GM12878 (cell line): ENCODE data around the gene ACTMAP. TPM values are rescaled to one million over a fixed set of nuclear protein-coding genes. Genes with fewer than 3 reads are reported as not detected.
A peak's percentile ranks its signal among the peaks of the same experiment; 100 is the strongest.

Experiments used
- BCLAF1 ChIP-seq: fragments of 450-650 bp; IDR thresholded peaks from 2 replicates; pipeline ENCODE4 v1.6.1; 2017; ENCODE audit warnings: antibody characterized with exemption, mild to moderate bottlenecking, moderate library complexity
- BHLHE40 ChIP-seq, 2 experiments: fragments of 450-650 bp in 1 of 2; IDR thresholded peaks; 2 replicates each; pipeline ENCODE4 v1.6.1; 2011 to 2017; ENCODE audit warnings: low read depth in 2 of 2, borderline replicate concordance in 1 of 2, improper control_type of control experiment in 1 of 2, low read length in 1 of 2, mild to moderate bottlenecking in 1 of 2
- BMI1 ChIP-seq: fragments of 450-650 bp; IDR thresholded peaks from 2 replicates; pipeline ENCODE4 v1.6.1; 2016; ENCODE audit warnings: mild to moderate bottlenecking, moderate library complexity, borderline replicate concordance
- CEBPB ChIP-seq, 2 experiments: fragments of 150-350 bp in 1 of 2; IDR thresholded peaks; 2 replicates each; pipeline ENCODE4 v1.6.1; 2012 to 2014; ENCODE audit warnings: low read depth in 2 of 2, low read length in 2 of 2, borderline replicate concordance in 1 of 2, inconsistent platforms in 1 of 2
- DPF2 ChIP-seq: fragments of 450-650 bp; IDR thresholded peaks from 2 replicates; pipeline ENCODE4 v1.6.1; 2017; ENCODE audit warnings: mild to moderate bottlenecking
- IKZF1 ChIP-seq: fragments of 450-650 bp; conservative IDR thresholded peaks from 2 replicates; pipeline ENCODE4 v1.6.1; 2017; ENCODE audit warnings: antibody characterized with exemption, mild to moderate bottlenecking
- IRF3 ChIP-seq: fragments of 450-650 bp; IDR thresholded peaks from 2 replicates; pipeline ENCODE4 v1.6.1; 2014; ENCODE audit warnings: mild to moderate bottlenecking
- NBN ChIP-seq: fragments of 450-650 bp; IDR thresholded peaks from 2 replicates; pipeline ENCODE4 v1.6.1; 2016
- PAX5 ChIP-seq: IDR thresholded peaks from 2 replicates; pipeline ENCODE4 v1.6.1; 2011; ENCODE audit warnings: low read depth, low read length, borderline replicate concordance
- RELB ChIP-seq: fragments of 450-650 bp; IDR thresholded peaks from 2 replicates; pipeline ENCODE4 v1.6.1; 2017; ENCODE audit warnings: low read depth, mild to moderate bottlenecking, moderate library complexity
- SKIL ChIP-seq: fragments of 450-650 bp; IDR thresholded peaks from 2 replicates; pipeline ENCODE4 v1.6.1; 2017; ENCODE audit warnings: mild to moderate bottlenecking, low read depth, inconsistent platforms; ENCODE audit not compliant: poor library complexity, severe bottlenecking
- SMAD1 ChIP-seq: fragments of 450-650 bp; IDR thresholded peaks from 2 replicates; pipeline ENCODE4 v1.6.1; 2018; ENCODE audit warnings: mild to moderate bottlenecking, low read depth; ENCODE audit not compliant: partially characterized antibody
- STAT3 ChIP-seq: IDR thresholded peaks from 2 replicates; pipeline ENCODE4 v1.6.1; 2011; ENCODE audit warnings: low read depth, low read length, improper control_type of control experiment
- SUZ12 ChIP-seq: fragments of 200-600 bp; sonication (generic); IDR thresholded peaks from one replicate; pipeline ENCODE4 v1.6.1; 2018; ENCODE audit warnings: antibody characterized with exemption, mild to moderate bottlenecking; ENCODE audit not compliant: unreplicated experiment
- TCF7 ChIP-seq: IDR thresholded peaks from 2 replicates; pipeline ENCODE4 v1.6.1; 2014; ENCODE audit warnings: antibody characterized with exemption, borderline replicate concordance
- ZBED1 ChIP-seq: IDR thresholded peaks from 2 replicates; pipeline ENCODE4 v1.6.1; 2016; ENCODE audit warnings: borderline replicate concordance
- polyA plus RNA-seq, 11 experiments: library from polyadenylated mRNA; depleted of rRNA in 4 of 11; unstranded in 6 of 11; stranded (reverse) in 5 of 11; fragments of >200 nt; fragmentation: Nextera tagmentation in 4 of 11; fragmentation: Illumina TruSeq in 1 of 11; extraction: Ambion mirVana in 4 of 11; extraction: Trizol in 1 of 11; gene quantifications; 1 replicate in 1 of 11; 2 replicates in 10 of 11; pipeline versions ENCODE4 v1.2.1 to v1.2.3, GENCODE V29; 2011 to 2016; ENCODE audit warnings: inconsistent platforms in 2 of 11, missing spikeins in 2 of 11, low read depth in 1 of 11
- total RNA-seq, 4 experiments: library from RNA; depleted of rRNA in 3 of 4; stranded (reverse); fragments of >200 nt in 3 of 4; fragmentation: Illumina TruSeq in 1 of 4; extraction: Trizol in 1 of 4; gene quantifications; 2 replicates each; pipeline versions ENCODE4 v1.2.1 to v1.2.3, GENCODE V29; 2013 to 2021
- TF ChIP-seq, protein P1 (sequence below): IDR thresholded peaks from 2 replicates; pipeline ENCODE4 v1.6.1; 2012; ENCODE audit warnings: low read depth, low read length, improper control_type of control experiment
- TF ChIP-seq, protein P2 (sequence below): fragments of 450-650 bp; IDR thresholded peaks from 2 replicates; pipeline ENCODE4 v1.6.1; 2016; ENCODE audit warnings: mild to moderate bottlenecking

The ACTMAP gene
- total and polyA plus RNA-seq, 10 of the 15 experiments (the other 5 are each of a cell fraction or from before 2014, with no cell fraction given), result 3.0 to 26.2 (median 11.1) TPM

DNA sequence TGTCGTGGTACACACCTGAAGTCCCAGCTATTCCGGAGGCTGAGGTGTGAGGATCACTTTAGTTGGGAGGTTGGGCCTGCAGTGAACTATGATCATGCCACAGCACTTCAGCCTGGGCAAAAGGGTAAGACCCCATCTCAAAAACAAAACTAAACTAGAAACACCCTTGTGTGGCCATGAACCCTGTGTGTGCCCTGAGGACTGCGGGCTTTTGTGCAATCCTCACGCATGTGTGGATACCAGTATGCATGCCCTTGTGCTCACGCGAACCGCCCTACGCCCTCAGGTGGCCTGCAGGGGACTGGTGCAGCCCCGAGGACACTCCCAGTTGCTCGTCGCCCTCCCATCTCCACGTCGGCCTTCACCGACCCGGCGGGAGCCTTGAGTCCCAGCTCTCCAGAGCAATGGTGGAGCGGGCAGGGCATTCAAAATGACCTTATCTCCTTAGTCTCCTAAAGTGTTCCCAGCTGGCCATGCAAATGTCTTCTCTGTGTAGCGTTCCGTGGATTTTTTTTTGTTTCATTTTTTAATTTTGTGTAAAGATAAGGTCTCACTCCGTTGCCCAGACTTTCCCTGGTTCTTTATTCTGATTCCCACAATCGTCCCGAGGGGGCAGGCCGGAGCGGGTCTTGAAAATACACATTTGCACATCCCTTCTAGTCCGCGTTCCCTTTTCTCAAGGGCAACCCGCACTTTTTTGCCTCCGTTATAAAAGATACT, 47.8 kb upstream of the ACTMAP start (continued):
- TF ChIP-seq RELB (peak; percentile 64), SUZ12 (no peak), BHLHE40 (IDR thresholded peaks at IDR 0.05; ENCODE audit: borderline replicate concordance in 1 of 2, low read depth in 2 of 2, low read length in 1 of 2) (peak; percentile 50 to 75; a peak in 3 of 4 replicates), BCLAF1 (no peak), PAX5 (no peak; the same call in 1 of the 2 replicates), SKIL (peak; percentile 68), BMI1 (no peak; the same call in 1 of the 2 replicates), DPF2 (0 out of 2 replicates have a peak, but pooled peaks have one; percentile 41), TCF7 (no peak), IKZF1 (peak; percentile 51), SMAD1 (peak; percentile 65), IRF3 (no peak), ZBED1 (peak; percentile 22; the same call in 1 of the 2 replicates), CEBPB (IDR thresholded peaks at IDR 0.05; ENCODE audit: borderline replicate concordance in 1 of 2, low read depth in 2 of 2, low read length in 2 of 2) (0 out of 4 replicates have a peak, but pooled peaks of 1 of the 2 experiments have one; percentile 18), NBN (peak; percentile 88), STAT3 (no peak)
- TF ChIP-seq, protein P1, sequence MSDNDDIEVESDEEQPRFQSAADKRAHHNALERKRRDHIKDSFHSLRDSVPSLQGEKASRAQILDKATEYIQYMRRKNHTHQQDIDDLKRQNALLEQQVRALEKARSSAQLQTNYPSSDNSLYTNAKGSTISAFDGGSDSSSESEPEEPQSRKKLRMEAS, result peak; percentile 30; the same call in 1 of the 2 replicates
- TF ChIP-seq, protein P2, sequence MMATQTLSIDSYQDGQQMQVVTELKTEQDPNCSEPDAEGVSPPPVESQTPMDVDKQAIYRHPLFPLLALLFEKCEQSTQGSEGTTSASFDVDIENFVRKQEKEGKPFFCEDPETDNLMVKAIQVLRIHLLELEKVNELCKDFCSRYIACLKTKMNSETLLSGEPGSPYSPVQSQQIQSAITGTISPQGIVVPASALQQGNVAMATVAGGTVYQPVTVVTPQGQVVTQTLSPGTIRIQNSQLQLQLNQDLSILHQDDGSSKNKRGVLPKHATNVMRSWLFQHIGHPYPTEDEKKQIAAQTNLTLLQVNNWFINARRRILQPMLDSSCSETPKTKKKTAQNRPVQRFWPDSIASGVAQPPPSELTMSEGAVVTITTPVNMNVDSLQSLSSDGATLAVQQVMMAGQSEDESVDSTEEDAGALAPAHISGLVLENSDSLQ, result no peak
